GM12872 (cell line): ENCODE data around the gene MAGI1.

ENCODE experiments used
- CTCF ChIP-seq: IDR thresholded peaks from 3 replicates; pipeline ENCODE4 v1.5.1; 2011; ENCODE audit warnings: low read depth, mild to moderate bottlenecking, low read length, moderate library complexity; ENCODE audit not compliant: insufficient read depth

Gene MAGI1

GRCh38 chr3:65605876-65606432, 432.8 kb downstream of the MAGI1 start:
- no peak for TF ChIP-seq CTCF

- TF ChIP-seq CTCF = no peak
Measured at GRCh38 chr3:65604863-65605526, 433.7 kb downstream of the MAGI1 start.

- no peak for TF ChIP-seq CTCF
Measured at GRCh38 chr3:65603631-65604030, 435.1 kb downstream of the MAGI1 start.

- no peak for TF ChIP-seq CTCF
Measured at GRCh38 chr3:65600888-65601287, 437.8 kb downstream of the MAGI1 start.

GRCh38 chr3:65597952-65598413, 440.7 kb downstream of the MAGI1 start:
- no peak for TF ChIP-seq CTCF

- TF ChIP-seq CTCF = no peak
Measured at GRCh38 chr3:65597226-65597951, 441.3 kb downstream of the MAGI1 start.

GRCh38 chr3:65596571-65597225, 442.0 kb downstream of the MAGI1 start:
- no peak for TF ChIP-seq CTCF
